ENCODE measurements around the gene GPX3. TPM values are rescaled to one million over a fixed set of nuclear protein-coding genes. Genes with fewer than 3 reads are reported as not detected.

Gene GPX3, protein sequence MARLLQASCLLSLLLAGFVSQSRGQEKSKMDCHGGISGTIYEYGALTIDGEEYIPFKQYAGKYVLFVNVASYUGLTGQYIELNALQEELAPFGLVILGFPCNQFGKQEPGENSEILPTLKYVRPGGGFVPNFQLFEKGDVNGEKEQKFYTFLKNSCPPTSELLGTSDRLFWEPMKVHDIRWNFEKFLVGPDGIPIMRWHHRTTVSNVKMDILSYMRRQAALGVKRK
- total RNA-seq (2014; rRNA removed; shearing (Covaris generic)): 62.3 and 68.5 TPM in 2 replicates

DNA sequence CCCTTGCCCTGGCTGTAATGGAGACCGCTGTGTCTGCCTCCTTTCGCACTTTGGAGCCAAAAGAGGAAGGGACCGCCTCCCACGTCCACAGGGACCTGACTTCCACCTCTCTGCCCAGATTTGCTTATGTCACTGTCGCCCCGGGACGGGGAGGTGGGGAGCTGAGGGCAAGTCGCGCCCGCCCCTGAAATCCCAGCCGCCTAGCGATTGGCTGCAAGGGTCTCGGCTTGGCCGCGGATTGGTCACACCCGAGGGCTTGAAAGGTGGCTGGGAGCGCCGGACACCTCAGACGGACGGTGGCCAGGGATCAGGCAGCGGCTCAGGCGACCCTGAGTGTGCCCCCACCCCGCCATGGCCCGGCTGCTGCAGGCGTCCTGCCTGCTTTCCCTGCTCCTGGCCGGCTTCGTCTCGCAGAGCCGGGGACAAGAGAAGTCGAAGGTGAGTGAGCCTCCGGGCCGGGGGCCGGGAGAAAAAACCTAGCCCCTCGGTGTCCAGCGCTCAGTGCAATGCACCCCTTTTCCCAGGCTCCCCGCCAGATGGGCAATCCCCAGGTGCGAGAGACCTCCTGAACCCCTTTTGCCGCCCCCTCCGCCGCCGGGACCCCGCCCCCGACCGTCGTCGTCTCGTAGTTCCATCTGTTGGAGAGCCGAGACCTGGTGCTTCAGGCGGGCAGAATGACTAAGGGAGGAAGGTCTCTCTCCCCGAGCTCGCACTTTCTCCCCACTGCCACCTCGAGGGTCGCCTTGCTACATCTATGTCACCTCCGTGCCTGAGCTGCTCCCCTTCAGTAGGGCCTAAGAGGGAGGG is at the start of gene GPX3:
GPX3 (plus strand) TSS at position 288 of the 807 bp plus-strand sequence; CDS start at position 352, 64 bp downstream.
- peak; percentile 80 for DNase-seq (ENCODE audit: low read depth)

DNA sequence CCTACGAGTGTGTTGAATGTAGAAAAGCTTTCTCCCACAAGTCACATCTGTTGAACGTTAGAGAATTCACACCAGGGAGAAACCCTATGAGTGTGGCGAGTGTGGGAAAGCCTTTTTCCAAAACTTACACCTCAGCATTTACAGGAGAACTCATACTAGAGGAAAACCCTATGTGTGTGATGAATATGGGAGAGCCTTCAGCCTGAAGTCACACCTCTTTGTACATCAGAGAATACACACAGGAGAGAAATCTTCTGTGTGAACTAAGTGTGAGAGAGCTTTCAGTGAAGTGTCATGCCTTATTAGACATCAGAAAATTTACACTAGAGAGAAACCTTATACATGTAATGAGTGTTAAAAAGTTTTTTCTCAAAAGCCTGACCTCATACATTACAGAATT is 41.8 kb upstream of the GPX3 start:
- no peak for DNase-seq (ENCODE audit: low read depth)

DNA sequence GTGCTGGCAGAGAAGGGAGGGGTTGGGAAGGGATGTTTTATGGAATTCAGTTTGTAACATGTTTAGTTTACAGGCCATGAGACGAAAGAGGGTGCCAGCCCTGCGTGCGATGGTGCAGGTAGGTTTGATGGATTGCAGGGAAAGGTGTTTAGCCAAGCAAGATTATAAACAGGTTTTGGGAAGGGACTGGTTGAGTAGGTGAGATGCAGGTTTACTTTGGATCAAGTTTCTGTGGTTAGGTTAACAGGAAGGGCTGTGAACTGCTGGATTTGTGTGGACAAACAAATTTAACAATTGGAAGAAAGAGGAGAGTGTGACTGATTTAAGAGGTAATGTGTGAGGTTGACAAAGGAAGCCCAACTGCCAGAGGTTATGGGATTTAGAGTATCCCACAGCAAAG is 32.6 kb upstream of the GPX3 start:
- no peak for DNase-seq (ENCODE audit: low read depth)

DNA sequence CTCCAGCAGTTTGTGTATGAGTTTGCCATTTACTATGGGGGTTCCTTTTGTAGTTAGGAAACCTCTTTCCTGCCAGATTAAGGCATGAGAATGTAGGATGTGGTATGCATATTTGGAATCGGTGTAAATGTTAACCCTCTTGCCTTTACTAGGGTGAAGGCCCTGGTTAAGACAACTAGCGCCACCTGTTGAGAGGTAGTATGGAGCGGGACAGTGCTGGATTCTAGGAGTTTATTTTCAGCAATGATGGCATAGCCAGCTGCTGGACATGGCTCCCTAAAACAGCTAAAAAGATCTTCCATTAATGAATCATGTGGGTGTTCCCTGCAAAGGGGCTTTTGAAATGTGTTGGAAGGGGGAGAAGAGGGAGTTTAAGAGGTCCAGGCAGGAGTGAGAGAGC is 30.7 kb upstream of the GPX3 start:
- DNase-seq (ENCODE audit: low read depth): peak; percentile 12

DNA sequence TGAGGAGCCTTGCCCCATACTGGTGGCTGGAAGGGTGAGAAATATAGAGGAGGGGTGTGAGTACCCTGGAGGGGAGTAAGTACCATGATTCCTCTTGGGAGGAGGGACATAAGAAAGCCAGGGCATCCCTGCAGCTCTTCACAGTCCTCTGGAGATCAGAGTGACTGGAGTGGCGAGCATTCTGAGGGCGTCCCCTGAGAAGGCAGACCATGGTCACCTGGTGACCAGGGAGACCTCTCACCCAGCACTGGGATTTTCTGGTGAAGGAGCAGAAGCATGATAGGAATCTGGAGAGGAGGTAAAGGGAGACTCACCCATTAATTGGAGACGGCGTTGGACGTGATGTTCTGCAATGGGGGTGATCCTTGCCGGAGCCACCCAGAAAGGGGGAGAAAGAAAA is 27.7 kb upstream of the GPX3 start:
- DNase-seq (ENCODE audit: low read depth): no peak

DNA sequence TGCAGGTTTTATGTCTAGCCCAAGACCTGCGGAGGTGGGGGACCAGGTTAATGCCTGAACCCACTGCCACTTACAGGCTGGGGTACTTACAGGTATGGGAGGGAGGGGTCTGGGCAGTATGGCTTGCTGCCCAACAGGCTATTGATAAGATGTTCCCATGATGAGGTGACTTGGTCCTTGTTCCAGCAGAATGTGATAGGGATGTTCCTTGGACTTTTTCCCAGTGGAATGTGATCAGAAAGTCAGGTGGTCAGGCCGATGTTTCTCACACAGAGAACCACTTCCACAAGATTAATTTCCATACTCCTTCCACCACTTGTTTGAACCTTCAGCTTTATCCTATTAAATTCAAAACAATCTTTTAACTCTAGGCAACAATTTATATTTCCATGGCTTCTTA is 27.0 kb upstream of the GPX3 start:
- no peak for DNase-seq (ENCODE audit: low read depth)

DNA sequence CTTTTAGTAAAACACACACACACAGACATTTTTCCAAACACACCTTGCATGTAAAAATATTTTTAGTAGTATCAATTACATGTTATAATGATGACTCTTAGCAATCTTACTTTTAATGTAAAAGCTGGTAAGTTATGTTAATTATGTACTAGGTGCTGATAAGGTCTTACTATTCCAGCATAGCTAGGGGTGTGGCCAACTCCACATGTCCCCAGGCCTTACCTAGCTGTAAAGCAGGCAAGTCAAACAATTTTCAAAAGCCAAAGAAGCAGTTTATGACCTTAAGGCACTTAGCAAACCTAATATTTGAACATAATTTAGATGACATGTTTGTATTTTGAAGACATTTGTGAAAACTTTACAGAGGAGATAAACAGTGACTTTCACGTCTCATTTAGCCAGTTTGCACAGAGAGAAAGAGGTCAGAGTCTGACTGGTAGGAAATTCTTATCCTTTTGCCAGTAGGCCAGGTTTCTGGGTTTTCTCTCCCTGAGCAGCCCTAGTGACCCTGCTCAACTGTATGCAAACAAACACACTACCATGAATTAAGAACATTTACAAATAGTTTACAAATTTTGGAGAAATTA is 26.5 kb upstream of the GPX3 start:
- DNase-seq (ENCODE audit: low read depth): no peak

DNA sequence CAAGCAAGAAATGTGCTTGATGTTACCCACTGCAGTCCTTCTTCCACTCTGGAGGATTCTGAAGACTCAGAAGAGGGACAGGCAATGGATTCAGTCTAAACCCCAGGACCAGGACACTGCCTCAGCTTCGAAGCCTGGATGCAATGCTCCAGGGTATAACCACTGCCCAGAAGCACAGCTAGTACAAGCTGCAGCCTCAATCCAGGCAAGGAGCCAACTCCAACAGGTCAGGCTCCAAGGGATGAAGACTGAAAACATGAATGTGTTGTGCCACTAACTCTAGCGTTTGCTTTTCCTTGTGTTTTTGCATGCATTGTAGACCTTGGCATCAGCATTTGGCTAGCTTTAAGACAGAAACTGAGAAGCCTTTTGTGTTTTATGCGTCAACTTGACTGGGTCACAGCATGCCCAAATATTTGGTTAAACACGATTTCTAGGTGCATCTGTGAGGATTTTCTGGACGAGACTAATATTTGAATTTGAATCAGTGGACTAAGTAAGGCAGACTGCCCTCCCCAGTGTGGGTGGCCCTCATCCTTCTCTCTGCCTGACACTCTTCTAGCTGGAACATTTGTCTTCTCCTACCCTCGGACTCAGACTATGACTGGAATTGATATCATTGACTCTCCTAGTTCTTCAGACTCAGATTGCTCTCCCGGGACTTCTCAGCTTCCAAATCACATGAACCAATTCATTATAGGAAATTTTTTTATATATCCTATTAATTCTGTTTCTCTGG is 20.5 kb upstream of the GPX3 start:
- peak; percentile 25 for DNase-seq (ENCODE audit: low read depth)

DNA sequence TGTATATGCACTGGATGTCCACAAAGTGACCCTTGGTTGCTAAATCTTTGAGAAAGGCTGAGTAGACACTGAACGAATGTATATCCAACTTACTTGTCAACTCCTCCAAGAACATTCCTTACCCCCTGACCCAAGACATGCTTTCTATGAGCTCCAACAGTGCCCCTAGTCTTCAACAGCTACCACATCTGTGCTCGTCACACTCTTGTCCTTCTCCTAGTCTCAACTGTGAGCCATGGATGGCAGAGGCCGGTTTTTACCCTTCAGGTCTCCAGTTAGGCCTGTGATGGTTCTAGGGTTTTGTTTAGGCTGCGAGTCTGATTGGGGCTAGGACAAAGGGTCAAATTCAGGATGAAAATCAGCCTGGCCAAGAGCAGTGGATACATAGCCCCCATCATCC is 19.0 kb upstream of the GPX3 start:
- no peak for DNase-seq (ENCODE audit: low read depth)

DNA sequence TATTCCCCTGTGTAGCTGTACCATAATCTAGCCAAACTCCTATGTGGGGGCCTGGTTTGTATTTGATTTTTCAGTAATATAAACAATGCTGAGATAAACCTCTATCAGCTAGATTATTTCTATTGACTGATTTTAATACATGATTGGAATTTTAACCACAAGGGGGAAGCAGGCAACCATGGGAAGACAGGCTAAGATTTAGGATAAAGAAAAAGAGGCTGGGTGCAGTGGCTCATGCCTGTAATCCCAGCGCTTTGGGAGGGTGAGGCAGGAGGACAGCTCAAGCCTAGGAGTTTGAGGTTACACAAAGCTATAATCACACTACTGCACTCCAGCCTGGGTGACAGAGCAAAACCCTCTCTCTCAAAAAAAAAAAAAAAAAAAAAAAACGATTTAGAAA is 18.1 kb upstream of the GPX3 start:
- DNase-seq (ENCODE audit: low read depth): peak; percentile 51

DNA sequence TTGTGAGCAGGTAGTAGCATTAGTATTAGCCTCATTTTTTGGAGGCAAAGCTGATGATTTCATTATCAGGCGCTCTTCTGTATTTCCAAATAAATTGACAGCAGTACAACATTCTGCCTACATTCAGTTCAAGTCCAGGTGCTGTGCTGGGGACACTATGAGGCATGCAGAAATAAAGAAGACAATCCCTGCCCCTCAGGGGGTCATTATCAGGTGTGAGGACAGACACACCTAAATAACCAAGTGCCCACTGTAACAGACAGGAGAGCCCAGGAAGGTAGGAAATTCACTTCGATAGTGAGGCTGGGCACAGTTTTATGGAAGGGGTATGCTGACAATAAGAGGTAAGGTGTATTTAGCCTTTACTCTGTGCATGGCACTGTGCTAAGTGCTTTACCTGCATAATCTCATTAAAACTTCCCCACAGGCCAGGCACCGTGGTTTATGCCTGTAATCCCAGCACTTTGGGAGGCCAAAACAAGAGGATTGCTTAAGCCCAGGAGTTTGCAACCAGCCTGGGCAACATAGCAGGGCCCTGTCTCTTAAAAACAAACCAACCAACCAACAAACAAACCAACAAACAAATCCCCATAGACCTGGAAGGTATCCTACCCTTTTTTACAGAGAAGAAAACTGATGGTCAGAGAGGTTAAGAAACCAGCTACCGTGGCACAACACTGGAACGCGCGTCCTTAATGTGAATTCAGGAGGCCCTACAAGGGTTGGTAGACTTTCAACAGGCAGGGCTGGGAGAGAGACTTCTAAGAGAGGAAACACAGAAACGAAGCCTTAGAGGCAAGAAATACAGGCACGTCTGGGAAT is 17.5 kb upstream of the GPX3 start:
- no peak for DNase-seq (ENCODE audit: low read depth)

DNA sequence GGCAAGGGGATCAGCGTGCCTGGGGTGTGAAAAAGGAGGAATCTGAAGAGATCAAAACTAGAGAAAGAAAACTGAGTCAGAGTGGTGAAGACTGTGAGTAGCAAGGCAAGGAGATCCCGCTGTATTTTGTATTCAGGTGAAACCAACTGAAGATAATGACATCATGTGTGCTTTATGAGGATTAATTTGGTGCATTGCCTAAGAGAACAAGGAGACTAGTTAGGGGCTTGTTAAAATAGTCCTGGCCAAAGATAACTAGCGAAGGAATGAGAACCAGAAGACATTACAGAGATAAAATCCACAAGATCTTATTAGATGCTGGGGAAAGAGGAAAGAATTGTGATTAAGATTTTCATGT is 16.9 kb upstream of the GPX3 start:
- no peak for DNase-seq (ENCODE audit: low read depth)

DNA sequence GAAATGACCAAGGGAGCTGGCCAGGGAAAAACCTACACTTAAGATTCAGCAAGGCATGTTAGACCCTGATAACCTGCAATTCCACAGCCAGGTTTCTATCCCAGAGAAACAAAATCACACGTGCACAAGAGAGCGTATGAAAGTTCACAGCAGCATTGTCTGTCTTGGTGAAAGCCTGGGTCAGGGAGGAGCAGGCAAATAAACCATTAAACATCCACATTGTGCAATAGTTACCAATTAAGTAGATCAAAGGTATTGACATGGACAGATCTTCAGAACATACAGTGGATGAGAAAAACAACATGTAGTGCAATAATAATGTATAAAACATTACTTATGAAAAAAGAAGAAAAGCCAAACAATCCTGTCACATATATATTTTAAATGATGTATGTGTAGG is 15.9 kb upstream of the GPX3 start:
- DNase-seq (ENCODE audit: low read depth): no peak

DNA sequence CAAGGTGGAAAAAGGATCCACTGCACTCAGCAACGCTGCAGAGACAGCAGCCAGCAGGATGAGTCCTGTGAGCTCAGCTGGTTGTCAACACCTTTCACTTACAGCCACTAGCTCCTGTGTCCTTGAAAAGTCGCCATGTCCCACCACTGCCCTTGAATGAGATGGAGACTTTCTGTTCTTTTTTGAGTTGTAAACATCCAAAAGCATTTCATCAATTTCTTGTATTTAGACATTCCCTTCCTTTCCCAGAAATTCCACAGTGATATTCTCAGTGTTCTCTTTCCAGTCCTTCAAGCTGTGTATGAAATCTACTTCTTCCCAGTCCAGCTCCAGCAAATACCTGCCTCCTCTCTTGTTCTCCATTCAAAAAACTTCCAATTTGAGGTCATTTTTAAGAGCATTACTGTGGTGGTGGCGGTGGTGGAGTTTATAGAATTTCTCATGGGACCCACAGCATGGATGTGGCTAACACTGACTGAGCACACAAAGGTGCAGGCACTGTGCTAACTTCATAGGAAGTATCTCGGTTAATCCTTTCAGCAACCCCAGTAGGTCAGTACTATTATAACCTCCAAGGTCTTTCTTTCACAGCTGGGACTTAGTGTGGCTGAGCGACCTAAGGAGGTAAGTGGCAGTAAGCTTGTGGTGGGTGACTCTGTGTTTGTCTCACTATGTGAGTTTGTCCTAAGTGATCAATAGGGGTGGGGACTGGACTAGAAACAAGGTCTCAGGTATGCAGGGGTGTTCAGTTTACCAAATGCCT is 15.0 kb upstream of the GPX3 start:
- no peak for DNase-seq (ENCODE audit: low read depth)

DNA sequence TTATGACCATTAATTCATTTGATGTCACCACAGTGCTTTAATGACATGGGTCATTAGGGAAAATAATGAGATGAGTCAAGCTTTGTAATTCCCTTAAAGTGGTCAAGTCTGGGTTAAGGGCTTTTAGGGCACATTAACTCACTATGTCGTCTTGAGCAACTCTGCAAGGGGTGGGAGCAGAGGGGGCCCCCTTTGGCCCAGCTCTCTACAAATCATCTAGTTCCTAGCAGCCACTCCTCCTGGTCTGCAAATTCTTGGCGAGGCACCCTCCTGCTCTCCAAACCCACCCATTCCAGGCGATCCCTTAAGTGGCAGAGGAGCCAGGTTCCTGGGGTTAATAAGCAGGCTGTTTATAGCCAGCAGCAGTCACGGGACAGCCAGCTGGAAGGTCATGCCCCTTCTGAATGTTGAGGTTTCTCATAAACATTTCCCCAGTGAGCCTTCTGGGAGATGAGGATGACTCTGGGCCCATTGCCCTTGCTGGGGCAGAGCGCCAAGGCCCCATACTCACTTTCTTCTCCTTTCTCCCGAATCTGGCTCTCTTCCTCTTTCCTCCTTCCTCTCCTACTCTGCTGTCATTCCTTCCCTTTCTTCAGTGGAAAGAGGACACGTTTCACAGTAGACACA is 14.3 kb upstream of the GPX3 start:
- DNase-seq (ENCODE audit: low read depth): peak; percentile 81

DNA sequence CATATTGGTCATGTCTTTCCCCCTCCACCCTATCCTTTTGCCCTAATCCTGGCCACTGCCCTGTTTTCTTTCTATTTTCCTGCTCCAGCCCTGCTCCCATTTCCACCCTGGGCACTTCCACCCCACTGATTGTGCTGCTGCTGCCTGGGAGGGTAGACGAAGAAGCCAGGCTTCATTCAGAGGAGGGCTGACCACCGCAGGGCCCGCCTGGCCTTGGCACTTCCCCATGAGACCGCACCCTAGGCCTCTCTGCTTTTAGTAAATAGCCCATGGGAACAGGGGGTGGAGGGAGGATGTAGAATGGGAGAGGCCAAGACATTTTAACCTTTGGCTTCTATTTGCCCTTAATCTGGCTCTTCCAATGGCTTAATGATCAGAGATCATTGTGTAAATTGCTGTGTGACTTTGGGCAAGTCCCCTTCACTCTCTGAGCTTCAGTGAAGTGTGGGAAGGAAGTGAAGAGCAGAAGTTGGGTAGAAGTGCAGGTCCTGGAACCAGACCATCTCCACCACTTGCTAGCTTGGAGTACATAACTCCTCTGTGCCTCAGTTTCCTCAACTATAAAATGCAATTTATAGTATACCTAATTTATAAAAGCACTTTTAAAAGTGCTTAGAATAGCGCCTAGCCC is 13.6 kb upstream of the GPX3 start:
- DNase-seq (ENCODE audit: low read depth): no peak

DNA sequence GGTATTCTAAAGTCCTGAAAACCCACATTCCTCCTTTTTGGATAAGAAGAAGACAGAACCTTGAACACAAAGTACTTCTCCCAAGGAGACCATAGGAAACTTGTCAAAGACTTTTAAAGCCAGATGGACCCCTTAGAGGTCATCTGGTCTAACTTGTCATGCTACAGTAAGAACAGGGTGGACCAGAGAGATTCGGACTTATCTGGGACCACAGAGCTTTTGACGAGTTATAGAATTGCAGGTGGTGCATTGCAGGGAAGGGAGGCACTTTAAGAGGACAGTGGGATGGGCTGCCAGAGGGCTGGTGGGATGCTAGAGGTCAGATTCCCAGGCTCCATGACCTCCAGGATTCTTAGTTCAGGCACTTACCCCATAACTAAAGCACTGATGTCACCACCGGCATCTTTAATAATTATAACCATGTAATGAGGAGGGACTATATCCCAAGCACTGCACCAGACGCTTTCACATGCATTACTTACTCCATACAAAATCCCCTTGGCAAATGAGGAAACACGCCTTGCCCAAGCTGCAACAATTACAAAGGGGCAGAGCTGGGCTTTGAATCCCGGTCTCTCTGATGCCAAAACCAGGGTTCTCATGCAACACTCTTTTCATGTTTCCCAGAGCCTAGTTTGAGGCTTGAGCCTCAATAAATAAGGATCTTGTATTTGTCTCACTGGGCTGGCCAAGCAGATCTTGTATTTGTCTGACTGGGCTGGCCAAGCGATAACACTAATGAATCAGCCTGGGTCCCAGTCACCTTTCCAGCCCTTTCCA is 12.8 kb upstream of the GPX3 start:
- no peak for DNase-seq (ENCODE audit: low read depth)

DNA sequence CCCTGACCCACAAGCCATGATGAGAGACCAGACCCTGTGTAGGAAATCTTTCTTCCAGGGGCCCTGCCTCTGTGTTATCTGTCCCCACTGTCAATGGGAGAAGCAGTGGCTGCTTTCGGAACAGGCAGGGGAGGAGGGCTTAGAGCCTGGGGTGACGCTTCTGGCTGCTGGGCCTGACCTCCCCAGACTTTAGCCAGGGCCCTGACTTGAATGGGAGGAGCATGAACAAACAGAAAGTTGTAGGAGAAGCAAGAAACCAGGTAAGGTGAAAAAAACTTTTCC is 12.2 kb upstream of the GPX3 start:
- DNase-seq (ENCODE audit: low read depth): no peak

DNA sequence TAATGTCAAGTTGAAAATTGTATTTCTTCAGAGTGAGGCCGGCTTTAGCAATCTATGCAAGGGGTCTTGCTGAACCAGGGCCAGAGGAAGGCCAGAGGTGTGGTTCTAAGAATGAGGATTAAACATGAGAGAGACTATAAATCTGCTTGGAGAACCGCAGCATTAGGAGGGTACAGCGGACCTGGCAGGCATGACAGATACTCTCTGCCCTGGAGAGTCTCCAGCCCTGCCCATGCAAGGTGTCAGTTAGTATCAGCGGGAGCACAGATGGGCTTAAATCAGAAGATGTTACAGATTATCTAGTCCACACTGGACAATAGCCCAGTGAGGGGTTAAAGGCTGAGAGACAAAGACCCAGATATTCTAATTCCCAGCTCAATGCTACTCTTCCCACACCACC is 11.5 kb upstream of the GPX3 start:
- DNase-seq (ENCODE audit: low read depth): no peak
